Activated T-helper 1 cell treated with anti-CD3 and anti-CD28 coated beads, Interleukin-12 subunit alpha, Interleukin-12 subunit beta, Interleukin-2, Interleukin-4 antibody, amounts not matched to agents 30 ng/mL and 10 ng/mL and 1 ng/mL, durations not matched to agents 14 hours and 24 hours and 36 hours (primary cell): ENCODE data around the gene EXOC4. TPM values are rescaled to one million over a fixed set of nuclear protein-coding genes. Genes with fewer than 3 reads are reported as not detected.

Experiments
- DNase-seq: peaks from one replicate; pipeline ENCODE4 v3.0.0; 2021; ENCODE audit warnings: low spot score
- H3K27ac Mint-ChIP-seq: one replicate; pipeline ENCODE4 v1.8.0; 2021; ENCODE audit warnings: mild to moderate bottlenecking, mixed read lengths
- H3K27me3 Mint-ChIP-seq: one replicate; pipeline ENCODE4 v1.8.0; 2022; ENCODE audit warnings: mild to moderate bottlenecking, moderate library complexity, mixed read lengths; ENCODE audit not compliant: insufficient read depth
- H3K36me3 Mint-ChIP-seq: one replicate; pipeline ENCODE4 v1.8.0; 2021; ENCODE audit warnings: low read depth, mixed read lengths
- H3K4me1 Mint-ChIP-seq: one replicate; pipeline ENCODE4 v1.8.0; 2021; ENCODE audit warnings: low read depth, mixed read lengths
- H3K4me3 Mint-ChIP-seq: one replicate; pipeline ENCODE4 v1.8.0; 2021; ENCODE audit warnings: mild to moderate bottlenecking, moderate library complexity, mixed read lengths
- H3K9me3 Mint-ChIP-seq: one replicate; pipeline ENCODE4 v1.8.0; 2021; ENCODE audit warnings: mixed read lengths
- intact Hi-C: fragments of 100-400 bp; cut with micrococcal nuclease; formaldehyde crosslinking; loops from one replicate; pipeline ENCODE4 v1.15.1; 2024
- total RNA-seq: library from RNA; stranded (reverse); gene quantifications from 2 replicates; pipeline ENCODE4 v1.2.3, GENCODE V29; 2022

Gene EXOC4
- total RNA-seq, 1 donor from 2014 or later: 58.6 TPM

DNA sequence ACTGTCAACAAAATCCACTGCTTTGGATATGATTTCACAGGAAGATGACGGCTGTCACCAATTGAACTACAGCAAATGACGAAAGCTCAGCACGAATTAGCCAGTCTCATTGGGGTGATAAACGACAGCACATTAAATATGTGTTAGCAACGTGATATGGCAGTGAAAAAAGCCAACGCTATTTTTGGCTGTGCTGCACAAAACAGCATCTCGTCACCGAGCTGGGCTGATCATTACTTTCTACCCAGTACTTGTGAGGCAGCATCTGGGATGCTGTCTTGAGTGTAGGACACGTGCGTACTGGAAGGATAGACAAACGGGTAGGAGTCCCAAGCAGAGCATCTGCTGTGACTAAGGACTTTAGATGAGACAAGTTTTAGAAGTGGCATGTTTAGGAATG, 138.3 kb downstream of the EXOC4 start:
- no peaks in the 10 kb centered on the region for H3K27me3 Mint-ChIP-seq
- H3K4me3 Mint-ChIP-seq: no peak overlapping the region
- peaks cover 2% of the 10 kb centered on the region for H3K36me3 Mint-ChIP-seq
- intact Hi-C loops: no loop called here
- H3K9me3 Mint-ChIP-seq: no peaks in the 10 kb centered on the region
- H3K4me1 Mint-ChIP-seq: no peaks in the 10 kb centered on the region
- H3K27ac Mint-ChIP-seq: no peak overlapping the region
- DNase-seq: no peak

- intact Hi-C loops: no loop called here
- Mint-ChIP-seq H3K36me3 (no peaks in the 10 kb centered on the region), H3K27ac (no peak overlapping the region), H3K27me3 (no peaks in the 10 kb centered on the region), H3K9me3 (no peaks in the 10 kb centered on the region), H3K4me1 (no peaks in the 10 kb centered on the region), H3K4me3 (no peak overlapping the region)
- no peak for DNase-seq
Observed at GRCh38 chr7:133394369-133394768, 141.5 kb downstream of the EXOC4 start.

GRCh38 chr7:133395551-133395950, 142.7 kb downstream of the EXOC4 start:
- no peak overlapping the region for H3K4me3 Mint-ChIP-seq

GRCh38 chr7:133398506-133398905, 145.6 kb downstream of the EXOC4 start:
- Mint-ChIP-seq H3K4me1 (peaks cover 5% of the 10 kb centered on the region), H3K36me3 (no peaks in the 10 kb centered on the region), H3K4me3 (no peak overlapping the region), H3K9me3 (no peaks in the 10 kb centered on the region), H3K27me3 (no peaks in the 10 kb centered on the region), H3K27ac (no peak overlapping the region)
- intact Hi-C loops: no loop called here
- no peak for DNase-seq

More at GRCh38 chr7:133395551-133395950, 142.7 kb downstream of the EXOC4 start:
- intact Hi-C loops: no loop called here
- H3K4me1 Mint-ChIP-seq: peaks cover 1% of the 10 kb centered on the region
- H3K27me3 Mint-ChIP-seq: no peaks in the 10 kb centered on the region
- no peak overlapping the region for H3K27ac Mint-ChIP-seq
- no peaks in the 10 kb centered on the region for H3K36me3 Mint-ChIP-seq
- H3K9me3 Mint-ChIP-seq: no peaks in the 10 kb centered on the region
- DNase-seq: no peak

- no peaks in the 10 kb centered on the region for H3K36me3 Mint-ChIP-seq
- no peaks in the 10 kb centered on the region for H3K9me3 Mint-ChIP-seq
- H3K27ac Mint-ChIP-seq: no peak overlapping the region
- H3K27me3 Mint-ChIP-seq: no peaks in the 10 kb centered on the region
- no peak for DNase-seq
- peaks cover 5% of the 10 kb centered on the region for H3K4me1 Mint-ChIP-seq
- no peak overlapping the region for H3K4me3 Mint-ChIP-seq
- intact Hi-C loops: no loop called here
Observed at GRCh38 chr7:133401225-133401624, 148.3 kb downstream of the EXOC4 start.

- intact Hi-C loops: no loop called here
Observed at GRCh38 chr7:133408212-133408611, 155.3 kb downstream of the EXOC4 start.

GRCh38 chr7:133409421-133409820, 156.5 kb downstream of the EXOC4 start:
- no peak for DNase-seq
- no peaks in the 10 kb centered on the region for H3K36me3 Mint-ChIP-seq
- intact Hi-C loops: no loop called here
- H3K4me1 Mint-ChIP-seq: no peaks in the 10 kb centered on the region
- H3K27ac Mint-ChIP-seq: no peak overlapping the region
- H3K27me3 Mint-ChIP-seq: no peaks in the 10 kb centered on the region
- no peaks in the 10 kb centered on the region for H3K9me3 Mint-ChIP-seq
- H3K4me3 Mint-ChIP-seq: no peak overlapping the region

More at GRCh38 chr7:133408212-133408611, 155.3 kb downstream of the EXOC4 start:
- no peak for DNase-seq
- no peaks in the 10 kb centered on the region for H3K9me3 Mint-ChIP-seq
- H3K4me3 Mint-ChIP-seq: no peak overlapping the region
- no peak overlapping the region for H3K27ac Mint-ChIP-seq
- no peaks in the 10 kb centered on the region for H3K36me3 Mint-ChIP-seq
- H3K4me1 Mint-ChIP-seq: no peaks in the 10 kb centered on the region
- no peaks in the 10 kb centered on the region for H3K27me3 Mint-ChIP-seq

DNA sequence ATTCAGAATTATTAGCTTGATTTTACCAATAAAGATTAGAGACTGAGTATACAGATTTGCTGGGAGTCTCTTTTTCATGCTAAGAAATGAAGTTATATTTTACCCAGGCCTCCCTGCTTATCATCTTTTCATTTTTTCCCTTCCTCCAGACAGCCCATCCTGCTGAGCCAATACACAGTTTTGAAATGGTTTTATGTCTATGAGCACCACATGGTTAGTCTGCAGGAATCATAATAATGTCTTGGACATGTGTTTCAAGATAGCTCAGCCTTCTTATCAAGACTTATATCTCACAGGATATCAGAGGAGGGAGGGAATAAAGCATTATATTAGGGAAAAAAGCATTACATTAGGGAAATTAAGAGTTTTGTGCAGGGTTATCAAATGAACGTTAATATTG, 157.1 kb downstream of the EXOC4 start:
- Mint-ChIP-seq H3K4me1 (no peaks in the 10 kb centered on the region), H3K27me3 (no peaks in the 10 kb centered on the region), H3K27ac (no peak overlapping the region), H3K36me3 (no peaks in the 10 kb centered on the region), H3K9me3 (no peaks in the 10 kb centered on the region), H3K4me3 (no peak overlapping the region)
- no peak for DNase-seq
- intact Hi-C loops: no loop called here

- no peak overlapping the region for H3K27ac Mint-ChIP-seq
- DNase-seq: no peak
- intact Hi-C loops: no loop called here
- H3K27me3 Mint-ChIP-seq: no peaks in the 10 kb centered on the region
- H3K36me3 Mint-ChIP-seq: peaks cover 1% of the 10 kb centered on the region
- no peaks in the 10 kb centered on the region for H3K9me3 Mint-ChIP-seq
- no peaks in the 10 kb centered on the region for H3K4me1 Mint-ChIP-seq
- no peak overlapping the region for H3K4me3 Mint-ChIP-seq
Observed at GRCh38 chr7:133411395-133411794, 158.5 kb downstream of the EXOC4 start.

- no peak for DNase-seq
- H3K27me3 Mint-ChIP-seq: no peaks in the 10 kb centered on the region
- H3K9me3 Mint-ChIP-seq: no peaks in the 10 kb centered on the region
- no peaks in the 10 kb centered on the region for H3K4me1 Mint-ChIP-seq
- intact Hi-C loops: no loop called here
- H3K36me3 Mint-ChIP-seq: peaks cover 1% of the 10 kb centered on the region
- H3K4me3 Mint-ChIP-seq: no peak overlapping the region
- H3K27ac Mint-ChIP-seq: no peak overlapping the region
Observed at GRCh38 chr7:133412942-133413341, 160.1 kb downstream of the EXOC4 start.

DNA sequence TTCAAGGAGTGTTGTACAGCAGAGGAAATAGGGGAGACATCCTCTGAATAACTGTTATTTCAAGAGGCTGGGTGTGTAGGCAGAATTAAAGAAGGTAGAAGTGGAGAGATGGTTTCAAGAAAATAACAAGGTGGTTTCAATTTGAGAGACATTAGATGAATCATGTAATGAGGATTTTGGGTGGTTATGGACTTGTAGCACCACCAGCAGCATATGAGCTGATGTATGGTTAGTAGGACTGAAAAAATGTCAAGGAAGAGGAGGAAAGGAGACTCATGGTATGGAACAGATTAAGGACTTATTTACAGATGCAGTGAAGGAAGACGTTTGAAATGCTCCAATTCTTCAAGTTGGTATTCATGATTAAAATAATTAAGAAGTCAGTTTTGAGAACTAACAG, 166.2 kb downstream of the EXOC4 start:
- H3K9me3 Mint-ChIP-seq: peaks cover 5% of the 10 kb centered on the region
- peaks cover 5% of the 10 kb centered on the region for H3K36me3 Mint-ChIP-seq
- intact Hi-C loops: no loop called here
- peaks cover 8% of the 10 kb centered on the region for H3K4me1 Mint-ChIP-seq
- H3K27ac Mint-ChIP-seq: no peak overlapping the region
- no peak for DNase-seq
- H3K4me3 Mint-ChIP-seq: no peak overlapping the region
- no peaks in the 10 kb centered on the region for H3K27me3 Mint-ChIP-seq

GRCh38 chr7:133423618-133424017, 170.7 kb downstream of the EXOC4 start:
- no peak for DNase-seq
- no peak overlapping the region for H3K4me3 Mint-ChIP-seq
- no peaks in the 10 kb centered on the region for H3K27me3 Mint-ChIP-seq
- peaks cover 5% of the 10 kb centered on the region for H3K9me3 Mint-ChIP-seq
- peaks cover 6% of the 10 kb centered on the region for H3K36me3 Mint-ChIP-seq
- no peak overlapping the region for H3K27ac Mint-ChIP-seq
- peaks cover 14% of the 10 kb centered on the region for H3K4me1 Mint-ChIP-seq
- intact Hi-C loops: no loop called here

GRCh38 chr7:133428326-133428725, 175.4 kb downstream of the EXOC4 start:
- H3K27me3 Mint-ChIP-seq: no peaks in the 10 kb centered on the region
- H3K27ac Mint-ChIP-seq: no peak overlapping the region
- peaks cover 3% of the 10 kb centered on the region for H3K36me3 Mint-ChIP-seq
- intact Hi-C loops: no loop called here
- no peak for DNase-seq
- peaks cover 7% of the 10 kb centered on the region for H3K4me1 Mint-ChIP-seq
- no peaks in the 10 kb centered on the region for H3K9me3 Mint-ChIP-seq
- H3K4me3 Mint-ChIP-seq: no peak overlapping the region

- no peak for DNase-seq
- intact Hi-C loops: no loop called here
- Mint-ChIP-seq H3K9me3 (no peaks in the 10 kb centered on the region), H3K4me1 (peaks cover 7% of the 10 kb centered on the region), H3K36me3 (peaks cover 3% of the 10 kb centered on the region), H3K27ac (no peak overlapping the region), H3K4me3 (no peak overlapping the region), H3K27me3 (no peaks in the 10 kb centered on the region)
Observed at GRCh38 chr7:133428876-133429275, 176.0 kb downstream of the EXOC4 start.
